ENCODE data around the gene OAT. TPM values are rescaled to one million over a fixed set of nuclear protein-coding genes. Genes with fewer than 3 reads are reported as not detected.

The OAT gene
- polyA plus RNA-seq, 1 of the 3 experiments (the other 2 are of a cell fraction) = 65.7 TPM

DNA sequence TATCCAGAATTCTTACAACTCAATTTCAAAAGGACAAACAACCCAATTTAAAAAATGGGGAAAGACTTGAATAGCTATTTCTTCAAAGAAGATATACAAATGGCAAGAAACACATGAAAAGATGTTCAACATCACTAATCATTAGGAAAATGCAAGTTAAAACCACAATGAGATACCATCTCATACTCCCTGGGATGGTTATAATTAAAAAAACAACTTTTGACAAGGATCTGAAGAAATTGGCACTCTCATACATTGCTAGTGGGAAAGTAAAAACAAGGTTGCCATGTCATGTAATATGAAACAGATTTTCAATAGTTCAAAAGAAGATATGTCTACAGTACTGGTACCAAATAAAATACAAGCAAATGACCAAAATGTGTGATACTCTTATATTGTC, 9.0 kb downstream of the OAT start:
- Histone ChIP-seq H3K79me2 (ENCODE audit: insufficient read depth) (peaks cover 51% of the 10 kb centered on the region), H3K27me3 (ENCODE audit: insufficient read depth) (no peaks in the 10 kb centered on the region), H2AFZ (ENCODE audit: low read depth) (no peak overlapping the region), H3K9me2 (no peaks in the 10 kb centered on the region), H3F3A (replicated peaks; ENCODE audit: insufficient read depth) (no peaks in the 10 kb centered on the region), H3K27ac (ENCODE audit: low read depth in 2 of 2, low read length in 1 of 2) (no peak overlapping the region), H3K9ac (no peak overlapping the region), H3K4me2 (no peak overlapping the region), H3K4me3 (ENCODE audit: low read depth in 2 of 2, low read length in 1 of 2) (no peak overlapping the region), H4K20me1 (ENCODE audit: insufficient read depth) (peaks cover 52% of the 10 kb centered on the region), H3K9me3 (no peaks in the 10 kb centered on the region), H3K36me3 (replicated peaks in 1 of 2; ENCODE audit: control insufficient read depth in 1 of 2, insufficient read depth in 2 of 2, low read length in 1 of 2) (peaks cover 30 to 57% of the 10 kb centered on the region in 2 experiments), H3K4me1 (ENCODE audit: control insufficient read depth in 1 of 2, insufficient read depth in 2 of 2, low read depth in 1 of 2, low read length in 1 of 2) (peaks cover 5% of the 10 kb centered on the region in 2 experiments; a peak in 2 of 4 replicates)
- POLR2A ChIA-PET = interaction anchor here (1.0 kb wide), 1 partner anchor 9 kb away, joined by 4 read pairs; the partner anchor contains the start of gene OAT
- CTCF ChIA-PET = interaction anchor here (1.0 to 2.5 kb wide), 4 partner anchors 8 to 415 kb away, joined by 3 to 8 read pairs (median 4); no protein-coding TSS in a partner anchor
- no peak for DNase-seq
- TF ChIP-seq MXI1 (IDR thresholded peaks at IDR 0.05; ENCODE audit: low read depth, low read length) (0 out of 2 replicates have a peak, but pooled peaks have one; percentile 20), FOSL2 (IDR thresholded peaks at IDR 0.05; ENCODE audit: borderline replicate concordance, low read depth) (no peak), FOXM1 (IDR thresholded peaks at IDR 0.05; ENCODE audit: low read depth) (no peak), RXRA (IDR thresholded peaks at IDR 0.05; ENCODE audit: borderline replicate concordance, low read depth) (no peak), YY1 (IDR thresholded peaks at IDR 0.05; ENCODE audit: low read depth) (no peak), CHD2 (IDR thresholded peaks at IDR 0.05; ENCODE audit: low read length, partially characterized antibody) (no peak), POLR2AphosphoS5 (IDR thresholded peaks at IDR 0.05; ENCODE audit: low read depth, low read length) (no peak), SMC3 (IDR thresholded peaks at IDR 0.05; ENCODE audit: low read depth, low read length) (no peak), ELF1 (IDR thresholded peaks at IDR 0.05) (no peak), FOXJ3 (CRISPR knock-in tag; IDR thresholded peaks at IDR 0.05) (no peak), TEAD4 (IDR thresholded peaks at IDR 0.05; ENCODE audit: borderline replicate concordance, insufficient read depth) (no peak), MEF2A (IDR thresholded peaks at IDR 0.05; ENCODE audit: borderline replicate concordance, low read depth) (no peak), NRF1 (IDR thresholded peaks at IDR 0.05; ENCODE audit: low read depth, low read length) (no peak), RAD21 (IDR thresholded peaks at IDR 0.05; ENCODE audit: low read length) (no peak), NFIC (IDR thresholded peaks at IDR 0.05; ENCODE audit: borderline replicate concordance) (no peak), EZH2phosphoT487 (IDR thresholded peaks at IDR 0.05; ENCODE audit: borderline replicate concordance, low read depth) (no peak), SIN3A (IDR thresholded peaks at IDR 0.05; ENCODE audit: borderline replicate concordance, low read depth, low read length) (no peak), TCF12 (IDR thresholded peaks at IDR 0.05) (peak; percentile 74), GABPA (IDR thresholded peaks at IDR 0.05; ENCODE audit: low read depth) (no peak), GATA2 (CRISPR knock-in tag; IDR thresholded peaks at IDR 0.05) (peak; percentile 79), TAF1 (IDR thresholded peaks at IDR 0.05; ENCODE audit: borderline replicate concordance, low read depth, low read length) (no peak), RCOR1 (IDR thresholded peaks at IDR 0.05; ENCODE audit: low read length) (no peak), EP300 (IDR thresholded peaks at IDR 0.05; ENCODE audit: borderline replicate concordance in 1 of 2, low read depth in 1 of 2, low read length in 1 of 2) (peak in 1 of 2 experiments; percentile 52; a peak in 1 of 4 replicates), RFX5 (IDR thresholded peaks at IDR 0.05; ENCODE audit: low read length) (no peak)
- TF ChIP-seq, protein P1, sequence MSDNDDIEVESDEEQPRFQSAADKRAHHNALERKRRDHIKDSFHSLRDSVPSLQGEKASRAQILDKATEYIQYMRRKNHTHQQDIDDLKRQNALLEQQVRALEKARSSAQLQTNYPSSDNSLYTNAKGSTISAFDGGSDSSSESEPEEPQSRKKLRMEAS (IDR thresholded peaks at IDR 0.05; ENCODE audit: low read depth) = no peak
- TF ChIP-seq, protein P2, sequence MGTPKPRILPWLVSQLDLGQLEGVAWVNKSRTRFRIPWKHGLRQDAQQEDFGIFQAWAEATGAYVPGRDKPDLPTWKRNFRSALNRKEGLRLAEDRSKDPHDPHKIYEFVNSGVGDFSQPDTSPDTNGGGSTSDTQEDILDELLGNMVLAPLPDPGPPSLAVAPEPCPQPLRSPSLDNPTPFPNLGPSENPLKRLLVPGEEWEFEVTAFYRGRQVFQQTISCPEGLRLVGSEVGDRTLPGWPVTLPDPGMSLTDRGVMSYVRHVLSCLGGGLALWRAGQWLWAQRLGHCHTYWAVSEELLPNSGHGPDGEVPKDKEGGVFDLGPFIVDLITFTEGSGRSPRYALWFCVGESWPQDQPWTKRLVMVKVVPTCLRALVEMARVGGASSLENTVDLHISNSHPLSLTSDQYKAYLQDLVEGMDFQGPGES (IDR thresholded peaks at IDR 0.05; ENCODE audit: low read depth, low read length) = no peak
- TF ChIP-seq, protein P3, sequence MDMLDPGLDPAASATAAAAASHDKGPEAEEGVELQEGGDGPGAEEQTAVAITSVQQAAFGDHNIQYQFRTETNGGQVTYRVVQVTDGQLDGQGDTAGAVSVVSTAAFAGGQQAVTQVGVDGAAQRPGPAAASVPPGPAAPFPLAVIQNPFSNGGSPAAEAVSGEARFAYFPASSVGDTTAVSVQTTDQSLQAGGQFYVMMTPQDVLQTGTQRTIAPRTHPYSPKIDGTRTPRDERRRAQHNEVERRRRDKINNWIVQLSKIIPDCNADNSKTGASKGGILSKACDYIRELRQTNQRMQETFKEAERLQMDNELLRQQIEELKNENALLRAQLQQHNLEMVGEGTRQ (IDR thresholded peaks at IDR 0.05; ENCODE audit: borderline replicate concordance, low read depth, low read length) = no peak
- TF ChIP-seq, protein P4, sequence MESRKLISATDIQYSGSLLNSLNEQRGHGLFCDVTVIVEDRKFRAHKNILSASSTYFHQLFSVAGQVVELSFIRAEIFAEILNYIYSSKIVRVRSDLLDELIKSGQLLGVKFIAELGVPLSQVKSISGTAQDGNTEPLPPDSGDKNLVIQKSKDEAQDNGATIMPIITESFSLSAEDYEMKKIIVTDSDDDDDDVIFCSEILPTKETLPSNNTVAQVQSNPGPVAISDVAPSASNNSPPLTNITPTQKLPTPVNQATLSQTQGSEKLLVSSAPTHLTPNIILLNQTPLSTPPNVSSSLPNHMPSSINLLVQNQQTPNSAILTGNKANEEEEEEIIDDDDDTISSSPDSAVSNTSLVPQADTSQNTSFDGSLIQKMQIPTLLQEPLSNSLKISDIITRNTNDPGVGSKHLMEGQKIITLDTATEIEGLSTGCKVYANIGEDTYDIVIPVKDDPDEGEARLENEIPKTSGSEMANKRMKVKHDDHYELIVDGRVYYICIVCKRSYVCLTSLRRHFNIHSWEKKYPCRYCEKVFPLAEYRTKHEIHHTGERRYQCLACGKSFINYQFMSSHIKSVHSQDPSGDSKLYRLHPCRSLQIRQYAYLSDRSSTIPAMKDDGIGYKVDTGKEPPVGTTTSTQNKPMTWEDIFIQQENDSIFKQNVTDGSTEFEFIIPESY (IDR thresholded peaks at IDR 0.05; ENCODE audit: borderline replicate concordance, low read depth) = no peak
- TF ChIP-seq, protein P5, sequence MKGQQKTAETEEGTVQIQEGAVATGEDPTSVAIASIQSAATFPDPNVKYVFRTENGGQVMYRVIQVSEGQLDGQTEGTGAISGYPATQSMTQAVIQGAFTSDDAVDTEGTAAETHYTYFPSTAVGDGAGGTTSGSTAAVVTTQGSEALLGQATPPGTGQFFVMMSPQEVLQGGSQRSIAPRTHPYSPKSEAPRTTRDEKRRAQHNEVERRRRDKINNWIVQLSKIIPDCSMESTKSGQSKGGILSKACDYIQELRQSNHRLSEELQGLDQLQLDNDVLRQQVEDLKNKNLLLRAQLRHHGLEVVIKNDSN (IDR thresholded peaks at IDR 0.05; ENCODE audit: borderline replicate concordance, low read depth) = no peak
- TF ChIP-seq, protein P6, sequence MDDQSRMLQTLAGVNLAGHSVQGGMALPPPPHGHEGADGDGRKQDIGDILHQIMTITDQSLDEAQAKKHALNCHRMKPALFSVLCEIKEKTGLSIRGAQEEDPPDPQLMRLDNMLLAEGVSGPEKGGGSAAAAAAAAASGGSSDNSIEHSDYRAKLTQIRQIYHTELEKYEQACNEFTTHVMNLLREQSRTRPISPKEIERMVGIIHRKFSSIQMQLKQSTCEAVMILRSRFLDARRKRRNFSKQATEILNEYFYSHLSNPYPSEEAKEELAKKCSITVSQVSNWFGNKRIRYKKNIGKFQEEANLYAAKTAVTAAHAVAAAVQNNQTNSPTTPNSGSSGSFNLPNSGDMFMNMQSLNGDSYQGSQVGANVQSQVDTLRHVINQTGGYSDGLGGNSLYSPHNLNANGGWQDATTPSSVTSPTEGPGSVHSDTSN (IDR thresholded peaks at IDR 0.05) = no peak; the same call in 1 of the 2 replicates

Measured in SK-N-SH (cell line).